Placental epithelial cell (primary cell): ENCODE data around the gene MC2R. TPM values are rescaled to one million over a fixed set of nuclear protein-coding genes. Genes with fewer than 3 reads are reported as not detected.

ENCODE experiments used
- total RNA-seq: library from RNA; depleted of rRNA; stranded (reverse); fragments of >200 nt; gene quantifications from 2 replicates; pipeline ENCODE4 v1.2.3, GENCODE V29; 2012

The MC2R gene
- not detected in 2 replicates for total RNA-seq

DNA sequence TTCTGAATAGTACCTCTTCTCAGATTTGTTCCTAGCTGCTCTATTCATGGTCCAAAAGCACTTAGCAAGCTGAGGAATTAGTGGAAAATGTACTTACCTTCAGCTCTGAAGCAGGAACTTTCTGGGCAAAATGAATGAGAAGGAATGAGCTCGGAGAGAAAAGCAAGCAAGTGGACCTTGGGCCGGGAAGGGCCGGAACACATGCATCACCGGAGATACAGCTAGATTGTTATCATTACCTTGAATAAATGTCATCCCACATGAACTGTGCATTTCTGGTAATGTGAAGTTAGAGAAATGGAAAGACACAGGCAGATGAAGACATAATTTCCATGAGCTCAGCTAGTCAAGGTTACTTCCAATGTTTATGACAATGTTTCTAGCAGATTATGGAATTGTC lies at the start of gene MC2R:
Gene MC2R (minus strand): TSS at position 146 of the 400 bp plus-strand sequence. CDS start 30,018 bp downstream, outside the sequence.

Other genes starting within 250 kb of the MC2R start
- gene FAM210A, start 189.0 kb downstream of the MC2R start, total RNA-seq = 15.3 and 18.5 TPM in 2 replicates
- gene RNMT, start 188.9 kb downstream of the MC2R start, total RNA-seq = 28.3 and 29.7 TPM in 2 replicates
- gene MC5R, start 91.4 kb downstream of the MC2R start, total RNA-seq = not detected in 2 replicates
- gene ZNF519, start 216.9 kb upstream of the MC2R start, total RNA-seq = 3.8 and 7.9 TPM in 2 replicates